Heart left ventricle (tissue), 16 donors: ENCODE data around the gene PTPRN2. TPM values are rescaled to one million over a fixed set of nuclear protein-coding genes. Genes with fewer than 3 reads are reported as not detected.

Experiments
- ATAC-seq, 4 donors: fragments of 200-7000 bp; cut with Tn5 transposase; one replicate each; pipeline ENCODE4 v1.9.1; 2020 to 2022; ENCODE audit warnings: moderate library complexity in 4 of 4, mild to moderate bottlenecking in 3 of 4, moderate number of reproducible peaks in 1 of 4
- DNase-seq, 5 donors: peaks; one replicate each; pipeline ENCODE4 v3.0.0-alpha.2; 2020
- H3K27ac ChIP-seq, 12 donors: fragments of 200-600 bp; sonication (generic) in 4 of 12; one replicate each; pipeline versions ENCODE4 v1.5.0 to v1.8.0; 2016 to 2022; ENCODE audit warnings: mild to moderate bottlenecking in 2 of 12
- H3K27me3 ChIP-seq, 9 donors: fragments of 200-600 bp; sonication (generic) in 2 of 9; one replicate each; pipeline versions ENCODE4 v1.5.1 to v1.8.0; 2016 to 2022; ENCODE audit warnings: mild to moderate bottlenecking in 3 of 9
- H3K36me3 ChIP-seq, 9 donors: fragments of 200-600 bp; sonication (generic) in 2 of 9; one replicate each; pipeline versions ENCODE4 v1.5.0 to v1.8.0; 2018 to 2022; ENCODE audit warnings: mild to moderate bottlenecking in 2 of 9
- H3K4me1 ChIP-seq, 12 donors: fragments of 200-600 bp; sonication (generic) in 4 of 12; one replicate each; pipeline versions ENCODE4 v1.5.0 to v1.8.0; 2016 to 2022; ENCODE audit warnings: mild to moderate bottlenecking in 3 of 12
- H3K4me3 ChIP-seq, 12 donors: fragments of 200-600 bp; sonication (generic) in 4 of 12; one replicate each; pipeline versions ENCODE4 v1.5.0 to v1.8.0; 2017 to 2022; ENCODE audit warnings: mild to moderate bottlenecking in 9 of 12, moderate library complexity in 4 of 12
- H3K9me3 ChIP-seq, 12 donors: fragments of 200-600 bp; sonication (generic) in 4 of 12; one replicate each; pipeline versions ENCODE4 v1.5.0 to v1.8.0; 2016 to 2022; ENCODE audit warnings: mild to moderate bottlenecking in 1 of 12
- CTCF ChIP-seq, 12 donors: fragments of 200-600 bp; sonication (generic) in 4 of 12; IDR thresholded peaks; one replicate each; pipeline versions ENCODE4 v1.5.0 to v1.8.0; 2018 to 2022; ENCODE audit warnings: antibody characterized with exemption in 12 of 12, mild to moderate bottlenecking in 5 of 12
- POLR2A ChIP-seq, 2 donors: fragments of 450-650 bp; IDR thresholded peaks; one replicate each; pipeline ENCODE4 v1.6.1; 2017; ENCODE audit warnings: antibody characterized with exemption in 2 of 2, mild to moderate bottlenecking in 2 of 2, moderate library complexity in 2 of 2
- WGBS, 4 donors: extraction: QIAGEN DNeasy Blood & Tissue Kit in 2 of 4; methylation state at CpG; one replicate each; pipeline versions ENCODE4 v1.1.5 to v1.1.7; 2013 to 2018; 5-methylcytosine and 5-hydroxymethylcytosine counted together
- intact Hi-C, 10 donors: fragments of 100-400 bp; cut with DNase I; formaldehyde crosslinking; loops; one replicate each; pipeline versions ENCODE4 v1.11.1 to v1.14.2; 2022
- polyA plus RNA-seq, 2 donors: library from polyadenylated mRNA; stranded (reverse); fragments of 200-250 nt; gene quantifications; one replicate each; pipeline ENCODE4 v1.2.3, GENCODE V29; 2013
- total RNA-seq, 9 donors: library from RNA; depleted of rRNA in 2 of 9; stranded (reverse); fragments of >200 nt in 2 of 9; fragmentation: NEBNext Ultra II Directional in 3 of 9; extraction: Animal tissue kit (Norgen Biotek cat#: 25700) in 3 of 9; gene quantifications; one replicate each; pipeline versions ENCODE4 v1.1.0 to v1.2.4, GENCODE V29; 2016 to 2023
- donor health status: ischemic (EF 13 %, LVEDD 7.1; RV severe dilation, severe dysfunction).
- donor health status: healthy with polysubstance abuse.
- donor health status: DM: no; HTN: yes; CAD: no.
- donor health status: DM: no; HTN: no; CAD: no.
- donor health status: ischemic (EF 25% LVEDD 6.9; RV normal size, moderate dysfunction).
- donor health status: ischemic (EF 25% LVEDD 5.7; RV mildly dilated, moderate dysfunction).
- donor health status: healthy.
- donor health status: DM: yes; HTN: yes; CAD: no.
- donor health status: ischemic (EF 35%, LVEDD 5.7; RV mildly dilated, moderate dysfunction).
- donor health status: nonischemic (EF 11% LVEDD 7.7; RV severe dilation, severe dysfunction).
- donor health status: DM: yes; HTN: yes; CAD: no.
- donor health status: PGD.
- donor health status: ischemic (EF 29% LVEDD 5.4; RV normal size, mild dysfunction).
- donor health status: nonischemic (EF 23%, LVEDD 6.1; RV moderate dilation, normal function).

The PTPRN2 gene
- total and polyA plus RNA-seq, 11 donors: 0.61 to 2.3 (median 1.3) TPM

GRCh38 chr7:157928808-157929425 is 658.7 kb downstream of the PTPRN2 start:
- Histone ChIP-seq H3K27ac (no peak overlapping the region), H3K9me3 (peaks cover 0 to 12% (median 0%) of the 10 kb centered on the region in 12 donors), H3K27me3 (peaks cover 0 to 7% (median 0%) of the 10 kb centered on the region in 9 donors), H3K4me1 (no peaks in the 10 kb centered on the region), H3K36me3 (no peaks in the 10 kb centered on the region), H3K4me3 (no peak overlapping the region)
- intact Hi-C loops: no loop called here
- DNase-seq (no peak), ATAC-seq (no peak)
- 66 to 76% (median 69%) methylated on average over 14 of the region's 14 CpGs for WGBS, 4 donors
- TF ChIP-seq CTCF (IDR thresholded peaks at IDR 0.05) (no peak), POLR2A (IDR thresholded peaks at IDR 0.05) (no peak)

- ATAC-seq (no peak), DNase-seq (no peak)
- Histone ChIP-seq H3K27ac (no peak overlapping the region), H3K36me3 (no peaks in the 10 kb centered on the region), H3K4me1 (no peaks in the 10 kb centered on the region), H3K9me3 (peaks cover 0 to 11% (median 0%) of the 10 kb centered on the region in 12 donors), H3K4me3 (no peak overlapping the region), H3K27me3 (peaks cover 0 to 7% (median 0%) of the 10 kb centered on the region in 9 donors)
- TF ChIP-seq POLR2A (IDR thresholded peaks at IDR 0.05) (no peak), CTCF (IDR thresholded peaks at IDR 0.05) (no peak)
- intact Hi-C loops: no loop called here
- WGBS, 4 donors: 86 to 89% (median 88%) methylated on average over 9 to 12 of the region's 12 CpGs
These were observed 659.3 kb downstream of the PTPRN2 start for GRCh38 chr7:157928171-157928794.

GRCh38 chr7:157927313-157927925 is 660.2 kb downstream of the PTPRN2 start:
- intact Hi-C loops: no loop called here
- no peak for ATAC-seq
- Histone ChIP-seq H3K9me3 (peaks cover 0 to 3% (median 0%) of the 10 kb centered on the region in 12 donors), H3K4me3 (no peak overlapping the region), H3K36me3 (no peaks in the 10 kb centered on the region), H3K4me1 (no peaks in the 10 kb centered on the region), H3K27me3 (peaks cover 0 to 7% (median 0%) of the 10 kb centered on the region in 9 donors), H3K27ac (no peak overlapping the region)
- TF ChIP-seq CTCF (IDR thresholded peaks at IDR 0.05): no peak
- TF ChIP-seq POLR2A (IDR thresholded peaks at IDR 0.05): no peak
- DNase-seq: no peak
- WGBS, 4 donors: 55 to 65% (median 56%) methylated on average over 13 to 14 of the region's 14 CpGs

GRCh38 chr7:157926521-157927150 is 661.0 kb downstream of the PTPRN2 start:
- Histone ChIP-seq H3K36me3 (no peaks in the 10 kb centered on the region), H3K9me3 (peaks cover 0 to under 1% (median 0%) of the 10 kb centered on the region in 12 donors), H3K27ac (no peak overlapping the region), H3K4me1 (no peaks in the 10 kb centered on the region), H3K27me3 (peaks cover 0 to 7% (median 0%) of the 10 kb centered on the region in 9 donors), H3K4me3 (no peak overlapping the region)
- TF ChIP-seq CTCF (IDR thresholded peaks at IDR 0.05): no peak
- no peak for TF ChIP-seq POLR2A (IDR thresholded peaks at IDR 0.05)
- DNase-seq (no peak), ATAC-seq (no peak)
- intact Hi-C loops: no loop called here
- WGBS, 4 donors: 43 to 55% (median 55%) methylated on average over 6 to 16 of the region's 16 CpGs
